Keratinocyte (primary cell): ENCODE data around the gene MYCBP2. TPM values are rescaled to one million over a fixed set of nuclear protein-coding genes. Genes with fewer than 3 reads are reported as not detected.

Source experiments
- DNase-seq: peaks from one replicate; pipeline ENCODE4 v3.0.0-alpha.2; 2011; ENCODE audit warnings: low read depth, missing footprints, low spot score
- FAIRE-seq: peaks from 2 replicates; lab custom pipeline; 2011; peaks lifted over from hg19 to GRCh38; lab: Jason Lieb, UNC
- H2AFZ ChIP-seq: 2 replicates; pipeline ENCODE4 v1.6.0; 2012; ENCODE audit warnings: low read length, control low read depth, inconsistent platforms; ENCODE audit not compliant: control insufficient read depth
- H3K27ac ChIP-seq: 2 replicates; pipeline ENCODE4 v1.5.1; 2011; ENCODE audit warnings: low read length; ENCODE audit not compliant: control insufficient read depth, insufficient read depth
- H3K27me3 ChIP-seq: 3 replicates; pipeline ENCODE4 v1.6.0; 2011; ENCODE audit warnings: low read length; ENCODE audit not compliant: control insufficient read depth, insufficient read depth; ENCODE audit errors: extremely low read depth
- H3K36me3 ChIP-seq, 2 experiments: 2 replicates in 1 of 2; 3 replicates in 1 of 2; pipeline ENCODE4 v1.5.1; 2011; ENCODE audit warnings: low read length in 2 of 2, mild to moderate bottlenecking in 1 of 2; ENCODE audit not compliant: control insufficient read depth in 2 of 2, insufficient read depth in 2 of 2; ENCODE audit errors: extremely low read depth in 1 of 2
- H3K4me1 ChIP-seq: 3 replicates; pipeline ENCODE4 v1.5.1; 2011; ENCODE audit warnings: low read length; ENCODE audit not compliant: control insufficient read depth, insufficient read depth; ENCODE audit errors: extremely low read depth
- H3K4me2 ChIP-seq: 3 replicates; pipeline ENCODE4 v1.6.0; 2011; ENCODE audit warnings: low read depth, low read length; ENCODE audit not compliant: control insufficient read depth, insufficient read depth; ENCODE audit errors: extremely low read depth
- H3K4me3 ChIP-seq, 3 experiments: fragments of 200-600 bp in 1 of 3; sonication (generic) in 1 of 3; 2 replicates in 2 of 3; 3 replicates in 1 of 3; pipeline ENCODE4 v1.5.1; 2011 to 2016; ENCODE audit warnings: low read length in 3 of 3, mild to moderate bottlenecking in 3 of 3, control low read depth in 2 of 3, inconsistent platforms in 1 of 3, low read depth in 1 of 3, mixed read lengths in 1 of 3, mixed run types in 1 of 3, moderate library complexity in 1 of 3; ENCODE audit not compliant: control insufficient read depth in 2 of 3, insufficient read depth in 2 of 3; ENCODE audit errors: extremely low read depth in 1 of 3
- H3K79me2 ChIP-seq: 2 replicates; pipeline ENCODE4 v1.6.0; 2012; ENCODE audit warnings: low read length; ENCODE audit not compliant: control insufficient read depth, insufficient read depth
- H3K9ac ChIP-seq: 3 replicates; pipeline ENCODE4 v1.6.0; 2011; ENCODE audit warnings: low read length; ENCODE audit not compliant: control insufficient read depth, insufficient read depth; ENCODE audit errors: extremely low read depth
- H3K9me1 ChIP-seq: 3 replicates; pipeline ENCODE4 v1.6.0; 2011; ENCODE audit warnings: low read length; ENCODE audit not compliant: control insufficient read depth, insufficient read depth; ENCODE audit errors: extremely low read depth
- H3K9me3 ChIP-seq: 2 replicates; pipeline ENCODE4 v1.5.1; 2012; ENCODE audit warnings: low read depth, low read length; ENCODE audit not compliant: control insufficient read depth
- H4K20me1 ChIP-seq: 3 replicates; pipeline ENCODE4 v1.6.0; 2011; ENCODE audit warnings: low read length; ENCODE audit not compliant: control insufficient read depth, insufficient read depth; ENCODE audit errors: extremely low read depth
- CTCF ChIP-seq, 3 experiments: IDR thresholded peaks in 1 of 3; conservative IDR thresholded peaks in 1 of 3; optimal IDR thresholded peaks in 1 of 3; 2 replicates in 2 of 3; 3 replicates in 1 of 3; pipeline versions ENCODE3 to v1.5.1; 2011; ENCODE audit warnings: low read length in 3 of 3, mild to moderate bottlenecking in 3 of 3, moderate library complexity in 2 of 3, control low read depth in 1 of 3, inconsistent platforms in 1 of 3; ENCODE audit not compliant: insufficient read depth in 2 of 3; ENCODE audit errors: extremely low read depth in 1 of 3
- EZH2 ChIP-seq: IDR thresholded peaks from one replicate; pipeline ENCODE4 v1.6.1; 2012; ENCODE audit warnings: inconsistent platforms, mild to moderate bottlenecking, low read length, moderate library complexity
- dilution Hi-C: fragments of 300-500 bp; cut with MboI; formaldehyde crosslinking; loops from one replicate; pipeline ENCODE4 v1.7.0; 2020; ENCODE audit warnings: low sequenced_read_pairs; ENCODE audit not compliant: extremely low pct_ligation_motif_present
- polyA plus RNA-seq, 5 experiments: library from polyadenylated mRNA; depleted of rRNA in 3 of 5; stranded (reverse) in 3 of 5; stranded (forward) in 1 of 5; unstranded in 1 of 5; fragments of >200 nt; gene quantifications; 1 replicate in 1 of 5; 2 replicates in 3 of 5; 3 replicates in 1 of 5; pipeline versions ENCODE4 v1.2.1 to v1.2.3, GENCODE V29; 2011 to 2012; ENCODE audit warnings: missing spikeins in 2 of 5, low read depth in 1 of 5, low replicate concordance in 1 of 5

The MYCBP2 gene
- polyA plus RNA-seq, 1 donor (not counting 4 experiments of a cell fraction or from before 2014, with no cell fraction given): 43.8 TPM

DNA sequence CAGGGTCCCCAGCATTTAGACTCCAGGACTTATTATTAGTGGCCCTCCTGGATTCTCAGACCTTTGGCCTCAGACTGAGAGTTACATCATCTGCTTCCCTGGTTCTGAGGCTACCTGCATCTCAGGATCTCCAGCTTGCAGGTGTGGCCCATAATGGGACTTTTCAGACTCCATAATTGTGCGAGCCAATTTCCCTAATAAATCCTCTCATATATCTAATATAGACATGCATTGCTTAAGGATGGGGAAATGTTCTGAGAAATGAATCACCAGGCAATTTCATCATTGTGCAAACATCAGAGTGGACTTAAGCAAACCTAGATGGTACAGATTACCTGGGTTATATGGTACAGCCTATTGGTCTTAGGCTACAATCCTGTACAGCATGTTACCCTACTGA lies 183.5 kb downstream of the MYCBP2 start:
- Histone ChIP-seq H3K9me1 (no peaks in the 10 kb centered on the region), H3K4me3 (no peak overlapping the region), H3K9me3 (no peaks in the 10 kb centered on the region), H3K4me1 (no peaks in the 10 kb centered on the region), H3K36me3 (peaks cover 8 to 20% of the 10 kb centered on the region in 2 experiments), H3K4me2 (no peak overlapping the region), H4K20me1 (no peaks in the 10 kb centered on the region), H3K27me3 (no peaks in the 10 kb centered on the region), H3K27ac (no peak overlapping the region), H3K9ac (no peak overlapping the region), H3K79me2 (no peaks in the 10 kb centered on the region), H2AFZ (no peak overlapping the region)
- FAIRE-seq: no peak
- DNase-seq: no peak
- dilution Hi-C loops: no loop called here
- TF ChIP-seq EZH2: no peak
- no peak for TF ChIP-seq CTCF (optimal IDR thresholded peaks at IDR 0.05 in 1 of 3, IDR thresholded peaks at IDR 0.05 in 1 of 3, conservative IDR thresholded peaks at IDR 0.05 in 1 of 3; ENCODE audit: extremely low read depth in 1 of 3, insufficient read depth in 2 of 3, low read length in 3 of 3)

- H2AFZ ChIP-seq: no peak overlapping the region
- dilution Hi-C loops: no loop called here
- no peaks in the 10 kb centered on the region for H3K9me1 ChIP-seq
Measured at GRCh38 chr13:77139306-77139705, 187.6 kb downstream of the MYCBP2 start.

More at GRCh38 chr13:77139306-77139705, 187.6 kb downstream of the MYCBP2 start:
- H3K9me3 ChIP-seq: no peaks in the 10 kb centered on the region
- H3K27ac ChIP-seq: no peak overlapping the region
- DNase-seq (no peak), FAIRE-seq (no peak)
- no peaks in the 10 kb centered on the region for H4K20me1 ChIP-seq
- no peaks in the 10 kb centered on the region for H3K79me2 ChIP-seq
- no peak overlapping the region for H3K4me2 ChIP-seq
- no peaks in the 10 kb centered on the region for H3K4me1 ChIP-seq
- no peak overlapping the region for H3K9ac ChIP-seq
- no peaks in the 10 kb centered on the region for H3K27me3 ChIP-seq
- no peak overlapping the region for H3K4me3 ChIP-seq
- peaks cover 8 to 15% of the 10 kb centered on the region in 2 experiments for H3K36me3 ChIP-seq
- TF ChIP-seq EZH2 (no peak), CTCF (optimal IDR thresholded peaks at IDR 0.05 in 1 of 3, IDR thresholded peaks at IDR 0.05 in 1 of 3, conservative IDR thresholded peaks at IDR 0.05 in 1 of 3; ENCODE audit: extremely low read depth in 1 of 3, insufficient read depth in 2 of 3, low read length in 3 of 3) (no peak)
